HK-2 (cell line): Measurements from ENCODE around the gene CBX7.

ENCODE experiments used
- DNase-seq: peaks from one replicate; pipeline ENCODE4 v3.0.0-alpha.2; 2018; ENCODE audit not compliant: unreplicated experiment

The CBX7 gene

DNA sequence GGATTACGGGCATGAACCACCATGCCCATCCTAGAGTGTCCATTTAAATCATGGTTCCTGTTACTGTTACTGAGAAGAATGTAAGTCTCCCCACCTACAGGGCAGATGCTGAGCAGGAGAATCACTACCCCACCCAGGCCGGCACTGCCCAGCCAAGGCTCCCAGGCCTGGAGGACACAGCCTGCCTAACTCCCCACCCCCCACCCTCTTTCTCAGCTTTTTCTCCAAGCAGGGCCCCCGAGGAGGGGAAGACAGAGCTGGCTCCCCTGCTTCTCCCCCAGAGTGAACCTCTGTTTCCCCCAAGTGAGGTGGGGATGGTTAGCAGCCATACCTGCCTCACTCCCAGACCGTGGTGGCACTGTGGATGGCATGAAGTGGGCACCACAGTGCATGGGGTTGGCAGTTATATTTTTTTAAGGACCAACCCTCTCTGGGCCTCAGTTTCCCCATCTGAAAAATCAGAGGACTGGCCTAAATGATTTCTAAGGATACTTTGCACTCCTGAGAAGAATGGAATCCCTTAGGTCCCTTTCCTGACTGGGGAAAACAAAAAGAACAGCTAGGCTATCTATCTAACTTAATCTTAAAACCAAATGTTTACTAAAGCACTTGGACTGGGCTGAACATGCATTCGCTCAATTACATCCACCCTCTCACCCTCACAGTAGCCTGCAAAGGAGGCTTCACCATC is 5.0 kb downstream of the CBX7 start:
- no peak for DNase-seq

DNA sequence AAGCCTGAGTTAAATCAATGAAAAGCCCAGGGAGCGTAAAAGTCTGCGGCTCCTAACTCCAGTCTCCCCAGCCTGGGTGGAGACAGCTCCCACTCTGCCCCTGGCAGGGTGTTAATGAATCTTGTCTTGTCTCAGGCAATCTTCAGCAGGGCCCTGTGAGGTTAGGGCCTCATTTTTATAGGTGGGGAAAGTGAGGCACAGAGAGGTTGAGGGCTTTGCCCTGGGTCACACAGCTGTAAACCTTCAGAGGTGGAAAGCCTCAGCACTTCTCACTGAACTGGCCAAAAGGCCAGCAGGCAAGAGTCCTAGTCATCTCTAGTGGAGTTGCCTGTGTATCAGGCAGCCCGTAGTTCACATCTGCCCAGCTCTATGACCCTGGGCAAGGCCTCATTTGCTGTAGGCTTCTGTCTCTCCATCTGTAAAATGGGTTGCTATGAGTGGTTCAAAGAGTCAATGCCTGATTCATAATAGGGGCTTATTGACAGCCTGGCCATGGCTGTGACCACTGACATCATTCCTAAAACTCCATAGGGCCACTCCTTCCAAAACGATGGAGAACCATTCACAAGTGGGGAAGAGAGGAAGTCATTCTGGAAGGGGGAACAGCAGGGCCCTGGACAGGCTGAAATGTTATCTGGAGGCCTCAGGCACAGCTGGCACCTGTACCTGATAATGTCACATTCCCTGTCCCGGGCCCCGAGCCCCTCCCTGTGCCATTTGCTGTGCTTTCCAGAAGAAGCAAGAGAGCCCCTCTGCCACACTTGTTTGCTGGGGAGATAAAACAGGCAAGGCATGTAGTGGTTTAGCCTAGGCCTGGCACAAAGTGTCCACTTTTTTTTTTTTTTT is 6.0 kb downstream of the CBX7 start:
- DNase-seq = no peak

DNA sequence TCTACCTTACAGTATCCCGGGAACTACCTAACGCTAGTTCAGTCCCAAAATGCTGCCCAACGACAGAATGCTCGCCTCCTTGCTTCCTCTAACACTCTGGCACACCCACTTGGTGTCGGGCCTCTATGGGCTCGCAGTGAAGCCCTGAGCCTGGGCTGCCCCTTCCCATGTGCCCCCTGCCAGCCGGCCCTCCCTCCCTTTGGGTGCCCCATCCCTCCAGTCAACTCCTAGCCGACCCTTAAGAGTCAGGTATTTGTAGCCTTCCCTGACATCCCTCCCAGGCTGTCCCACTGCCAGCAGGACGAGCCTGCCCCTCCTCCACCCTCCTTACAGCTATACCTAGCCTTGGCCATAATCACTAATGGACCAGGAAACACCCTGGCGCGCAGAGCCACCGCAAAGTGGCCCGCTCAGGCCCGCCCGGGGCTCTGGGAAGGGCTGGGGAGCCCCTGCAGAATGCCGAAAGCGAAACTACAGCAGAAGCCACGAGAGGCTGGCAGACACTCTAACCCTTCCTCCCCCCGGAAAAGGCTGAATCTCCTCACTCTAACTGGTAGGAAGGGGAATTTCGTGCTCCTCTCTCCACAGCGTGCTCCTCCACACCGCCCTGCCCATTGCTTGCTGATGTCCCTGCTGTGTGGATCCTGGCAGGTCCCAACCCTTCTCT is 8.2 kb downstream of the CBX7 start:
- DNase-seq = no peak

DNA sequence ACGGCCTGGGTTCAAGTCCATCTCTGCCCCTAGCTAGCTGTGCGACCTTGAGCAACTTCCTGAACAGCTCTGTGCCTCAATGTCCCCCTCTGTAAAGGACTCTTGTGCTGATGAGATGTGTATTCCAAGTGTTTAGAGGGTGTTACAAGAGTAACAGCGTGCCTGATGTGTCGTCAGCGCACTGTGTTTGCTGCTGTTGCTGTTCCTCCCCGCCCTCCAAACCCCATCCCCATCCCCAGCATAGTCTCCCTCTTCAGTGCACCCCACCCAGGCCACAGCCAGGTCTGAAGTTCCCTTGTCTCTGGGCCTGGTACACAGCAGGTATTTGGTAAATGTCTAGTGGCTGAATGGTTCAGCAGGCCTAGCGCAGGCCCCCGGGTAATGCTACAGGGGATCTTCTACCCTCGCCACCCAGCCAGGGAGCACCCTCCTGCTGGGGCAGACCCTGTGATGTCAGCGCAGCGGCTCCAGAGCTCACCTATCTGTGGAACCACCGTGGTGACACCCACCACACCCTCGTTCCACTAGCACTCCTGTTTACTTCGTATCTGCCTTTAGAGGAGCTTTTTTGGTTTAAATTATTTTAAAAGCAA is 10.3 kb downstream of the CBX7 start:
- no peak for DNase-seq

DNA sequence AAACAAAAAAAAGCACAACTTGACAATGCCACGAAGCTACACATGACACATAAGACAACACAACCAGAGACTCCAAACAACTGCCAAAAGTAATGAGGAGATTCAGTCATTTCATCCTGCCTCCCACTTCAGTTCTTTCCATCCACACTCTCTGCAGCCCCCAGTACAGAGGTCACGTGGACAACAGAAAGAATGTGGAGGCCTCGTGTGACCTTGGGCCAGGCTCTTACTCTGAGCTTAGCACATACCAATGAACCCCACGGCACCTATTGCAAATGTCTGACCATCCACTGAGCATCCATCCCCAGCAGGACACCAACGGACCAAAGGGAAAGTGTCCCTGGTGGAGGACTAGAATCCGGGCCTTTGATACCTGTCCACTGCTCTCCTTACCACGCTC is 12.5 kb downstream of the CBX7 start:
- DNase-seq = no peak

DNA sequence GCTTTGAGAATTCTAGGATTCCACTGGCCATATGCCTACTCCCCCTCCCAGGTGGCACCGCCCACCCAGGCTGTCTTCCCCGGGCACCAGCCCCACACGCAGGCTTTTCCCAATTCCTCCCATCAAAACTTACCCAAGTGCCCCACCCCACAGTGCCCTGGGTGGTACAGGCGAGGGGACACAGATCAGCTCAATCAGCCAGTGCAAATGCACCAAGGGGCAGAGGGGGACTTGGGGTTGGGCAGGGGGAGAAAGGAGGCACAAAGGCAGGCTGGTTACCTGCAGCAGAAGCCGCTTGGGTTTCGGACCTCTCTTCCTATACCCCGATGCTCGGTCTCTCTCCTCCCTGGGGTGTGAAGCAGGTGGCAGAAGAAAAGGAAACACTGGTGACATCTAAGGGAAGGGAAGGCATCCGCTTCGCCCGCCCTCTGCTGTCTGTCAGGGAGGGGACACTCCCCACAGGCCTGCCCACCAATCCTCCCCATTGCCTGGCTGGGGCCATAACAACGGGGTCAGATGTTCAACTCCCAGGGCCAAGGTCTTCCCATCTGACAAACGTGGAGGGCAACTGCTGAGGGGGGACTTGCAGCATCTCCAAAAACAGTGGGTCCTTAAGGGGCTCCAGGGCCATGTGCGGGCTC is 14.0 kb downstream of the CBX7 start:
- DNase-seq = no peak

DNA sequence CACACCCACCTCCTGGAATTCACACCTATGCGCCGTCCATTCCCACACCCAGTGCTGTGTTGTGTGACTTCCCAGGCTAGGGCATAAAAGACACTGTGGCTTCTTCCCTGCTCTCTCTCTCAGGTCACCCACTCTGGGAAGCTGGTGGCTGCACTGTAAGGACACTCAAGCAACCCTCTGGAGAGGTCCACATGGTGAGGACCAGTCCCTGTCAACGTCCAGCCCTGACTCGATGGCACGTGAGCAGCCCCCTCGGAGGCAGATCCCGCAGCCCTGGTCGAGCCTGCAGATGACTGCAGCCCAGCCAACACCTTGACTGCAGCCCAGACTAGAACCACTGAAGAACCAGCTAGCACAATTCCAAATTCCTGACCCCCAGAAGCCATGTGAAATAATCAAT is 16.2 kb downstream of the CBX7 start:
- no peak for DNase-seq

DNA sequence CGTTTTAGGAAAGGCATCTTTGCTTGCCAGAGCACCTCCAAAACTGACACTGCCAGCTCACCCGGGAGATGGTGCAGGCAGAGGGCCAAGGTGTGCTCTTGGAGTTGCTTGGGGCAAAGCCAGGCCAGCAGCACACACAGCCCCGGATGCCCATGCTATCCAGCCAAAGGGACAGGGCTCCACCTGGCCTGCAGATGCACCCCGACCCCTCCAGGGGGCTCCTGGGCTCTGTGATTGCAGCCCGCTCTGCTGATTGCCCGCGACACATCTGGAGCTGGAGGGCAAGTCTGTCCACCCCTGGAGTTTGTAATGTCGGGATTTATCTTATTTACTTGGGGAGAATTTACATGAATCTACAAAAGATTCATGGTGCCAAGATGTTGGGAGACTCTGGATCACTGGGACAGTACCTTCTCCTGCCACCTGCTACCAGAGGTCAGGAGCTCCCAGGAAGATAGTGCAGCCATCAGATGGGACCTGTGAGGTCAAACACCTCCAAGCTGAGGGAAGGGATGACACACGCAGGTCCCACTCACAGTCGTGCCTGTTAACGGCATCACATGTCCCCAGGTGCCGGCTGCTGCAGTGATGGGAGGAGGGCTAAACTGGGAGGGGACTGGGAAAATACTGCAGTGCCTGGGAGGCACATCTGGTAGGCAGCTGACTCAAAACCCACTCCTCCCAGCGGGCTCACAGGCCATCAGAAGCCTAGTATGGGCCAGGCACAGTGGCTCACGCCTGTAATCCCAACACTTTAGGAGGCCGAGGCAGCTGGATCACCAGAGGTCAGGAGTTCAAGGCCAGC is 17.2 kb downstream of the CBX7 start:
- peak; percentile 41 for DNase-seq

DNA sequence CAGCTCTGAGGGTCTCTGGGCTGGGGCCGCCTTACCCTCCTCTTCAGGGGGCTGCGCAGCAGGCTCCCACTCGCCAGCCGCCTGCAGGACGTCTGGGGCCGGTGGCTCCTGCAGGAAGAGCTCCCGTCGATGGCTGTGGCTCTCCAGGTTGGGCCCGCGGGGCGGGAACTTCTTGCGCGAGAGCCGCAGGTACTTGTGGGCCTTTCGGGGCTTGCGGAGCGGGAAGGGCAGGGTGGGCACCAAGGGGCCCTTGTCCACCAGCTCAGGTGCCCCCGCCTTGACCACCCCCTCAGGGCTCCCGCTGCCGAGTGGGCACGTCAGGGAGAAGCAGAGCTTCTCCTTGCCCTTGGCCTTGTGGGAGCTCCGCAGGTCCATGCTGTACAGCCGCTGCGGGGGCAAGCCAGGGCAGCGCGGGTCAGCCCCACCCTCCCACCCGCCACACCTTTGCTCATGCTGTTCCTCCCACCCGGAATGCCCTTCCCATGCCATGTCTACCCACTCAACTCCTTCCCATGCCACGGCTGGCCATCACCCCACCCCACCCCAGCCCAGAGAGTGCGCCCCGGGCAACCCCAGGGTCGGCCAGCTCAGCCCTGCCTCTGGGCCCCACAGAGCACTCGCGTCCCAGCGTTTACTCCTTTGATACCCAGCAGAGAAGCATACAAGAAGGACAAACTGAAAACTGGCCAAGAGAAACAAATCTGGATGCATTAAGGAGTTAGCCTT is 18.0 kb downstream of the CBX7 start:
- DNase-seq = no peak

DNA sequence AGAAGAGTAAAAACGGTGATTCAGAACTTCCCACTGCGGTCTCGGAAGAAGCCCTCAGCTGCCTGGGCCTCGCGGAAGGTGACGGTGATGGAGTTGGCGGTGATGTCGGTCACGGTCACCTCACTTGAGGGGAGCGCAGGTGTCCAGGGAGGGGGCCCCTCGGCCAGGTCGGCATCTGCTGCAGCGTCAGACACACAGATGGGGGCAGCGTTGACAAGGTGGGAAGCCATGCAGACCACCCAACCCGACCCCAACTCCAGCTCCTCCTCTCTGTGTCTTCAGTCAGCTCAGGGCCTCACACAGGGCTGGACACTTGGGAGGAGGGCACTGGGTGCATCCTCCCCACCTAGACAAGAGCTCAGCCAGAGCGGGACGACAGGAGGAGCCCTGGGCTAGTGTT is 18.6 kb downstream of the CBX7 start:
- DNase-seq = no peak

DNA sequence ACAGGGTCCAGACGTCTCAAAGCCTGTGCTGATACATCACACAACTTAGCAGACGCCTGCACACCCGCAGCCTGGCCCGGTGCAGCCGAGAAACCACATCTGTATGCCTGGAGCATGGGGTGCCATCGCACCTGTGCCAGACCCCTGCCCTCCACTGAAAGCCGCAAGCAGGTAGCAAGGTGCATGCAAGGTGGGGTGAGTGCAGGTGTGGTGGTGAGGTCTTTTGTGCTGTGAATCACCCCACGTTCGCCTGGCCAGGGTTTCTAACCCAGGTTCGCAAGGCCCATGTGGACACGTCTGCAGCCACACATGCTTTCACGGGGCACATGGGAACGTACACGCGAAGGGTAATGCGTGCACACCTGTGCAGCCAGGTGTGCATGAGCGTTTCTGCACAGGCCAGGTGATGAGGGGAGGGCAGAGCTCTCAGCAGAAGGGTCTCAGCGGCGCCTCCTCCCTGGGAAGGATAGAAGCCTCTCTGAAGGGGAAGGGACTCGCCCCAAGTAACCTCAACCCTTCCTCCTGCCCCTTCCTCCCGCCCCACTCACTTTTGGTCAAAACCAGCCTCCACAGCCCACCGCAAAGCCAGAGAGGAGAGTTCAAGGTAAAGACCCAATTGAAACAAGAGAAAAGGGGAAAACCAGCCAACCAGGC is 19.5 kb downstream of the CBX7 start:
- no peak for DNase-seq

DNA sequence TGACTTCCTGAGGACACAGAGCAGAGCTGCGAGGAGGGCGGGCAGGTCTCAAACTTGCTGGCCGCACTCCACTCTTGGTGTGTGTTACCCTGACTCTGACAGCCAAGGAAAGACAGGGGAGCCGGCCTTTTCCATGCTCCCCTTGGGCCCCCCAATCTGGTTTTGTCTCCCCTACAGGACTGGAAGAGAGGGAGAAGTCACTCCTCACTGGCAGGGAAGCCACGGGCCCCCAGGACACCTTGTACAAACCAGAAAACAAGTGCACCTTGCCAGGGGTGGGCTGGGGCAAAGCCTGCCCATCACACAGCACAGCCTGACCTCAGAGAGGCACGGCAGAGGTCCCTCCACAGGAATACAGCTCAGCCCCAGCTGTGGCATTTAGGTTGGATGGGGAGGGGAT is 20.2 kb downstream of the CBX7 start:
- DNase-seq = no peak

DNA sequence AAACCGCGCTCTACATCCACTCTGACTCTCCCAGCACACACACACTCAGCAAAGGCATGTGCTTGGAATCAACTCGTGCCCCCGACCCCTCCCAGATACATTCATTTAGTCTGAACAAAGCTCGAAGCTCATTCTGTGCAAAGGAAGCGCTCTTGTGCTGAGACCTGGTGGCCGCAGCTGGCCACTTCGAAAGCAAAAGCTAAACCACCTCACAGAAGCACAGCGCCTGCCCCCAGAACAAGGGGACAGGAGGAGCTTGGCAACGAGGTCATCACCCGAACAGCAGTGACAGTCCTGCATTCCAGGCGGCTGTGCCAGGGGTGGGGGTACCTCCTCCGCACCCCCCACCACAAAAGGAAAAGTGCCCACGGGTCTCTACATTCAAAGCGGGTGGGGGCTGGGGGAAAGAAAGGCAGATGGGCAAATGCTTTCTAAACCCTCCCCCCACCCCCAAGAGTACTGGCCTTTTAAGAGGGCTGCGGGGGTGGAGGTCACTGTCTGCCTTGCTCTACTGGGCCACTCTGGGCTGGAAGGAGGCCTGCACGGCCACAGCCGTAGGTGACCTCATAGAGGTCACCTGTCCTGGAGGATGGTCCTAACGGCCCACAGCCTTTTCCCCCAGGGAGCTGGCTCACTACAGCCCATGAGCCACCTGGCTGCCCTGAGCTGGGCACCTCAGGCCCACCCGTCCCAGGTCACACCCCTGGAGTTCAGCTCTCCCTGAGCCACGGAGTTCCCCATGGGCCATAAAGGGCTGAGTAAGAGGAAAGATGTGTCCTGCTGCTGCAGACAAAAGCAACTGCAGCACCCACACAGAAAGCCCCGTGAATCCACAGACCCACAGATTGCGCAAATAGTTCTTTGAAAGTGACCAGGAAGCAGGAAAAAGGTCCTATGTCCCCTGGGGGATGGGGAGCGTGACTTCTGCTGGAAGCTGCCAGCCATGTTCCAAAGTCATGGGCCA is 21.3 kb downstream of the CBX7 start:
- DNase-seq = no peak

DNA sequence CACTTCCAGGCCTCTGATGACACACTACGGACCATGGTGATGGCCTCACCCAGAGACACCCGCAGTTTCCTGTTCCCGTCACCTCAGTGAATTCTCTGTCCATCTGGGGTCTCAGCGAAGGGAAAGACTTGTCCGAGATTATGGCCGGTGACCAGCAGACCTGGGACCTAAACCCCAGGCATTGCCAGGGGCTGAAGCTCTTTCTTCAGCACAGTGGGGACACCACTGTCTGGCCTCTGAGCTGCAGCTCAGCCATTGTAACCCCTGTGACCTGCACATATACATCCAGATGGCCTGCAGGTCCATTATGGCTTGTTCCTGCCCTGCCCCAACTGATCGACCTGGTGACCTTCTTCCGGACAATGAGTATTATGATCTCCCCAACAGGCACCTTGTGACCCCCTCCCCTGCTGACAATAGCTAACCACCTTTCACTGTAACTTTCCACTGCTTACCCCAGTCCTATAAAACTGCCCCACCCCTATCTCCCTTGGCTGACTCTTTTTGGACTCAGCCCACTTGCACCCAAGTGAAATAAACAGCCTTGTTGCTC is 22.3 kb downstream of the CBX7 start:
- no peak for DNase-seq

DNA sequence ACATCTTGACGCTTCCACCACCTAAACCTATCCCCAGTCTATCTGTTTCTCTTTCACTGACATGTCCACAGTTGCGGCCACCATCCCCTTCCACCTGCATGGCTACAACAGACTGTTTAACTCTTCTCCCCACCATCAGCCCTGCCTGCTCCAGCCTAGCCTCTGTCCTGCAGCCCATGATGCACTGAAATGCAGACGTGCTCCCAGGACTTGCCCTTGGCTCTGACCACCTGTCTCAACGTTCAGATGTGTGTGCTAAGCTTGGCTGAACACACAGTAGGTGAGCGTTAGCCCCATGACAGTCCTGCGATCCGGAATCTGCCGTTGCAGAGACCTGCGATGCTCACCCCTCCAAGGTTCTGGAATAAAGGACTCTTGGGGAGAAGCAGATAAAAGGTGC is 22.7 kb downstream of the CBX7 start:
- DNase-seq = no peak

DNA sequence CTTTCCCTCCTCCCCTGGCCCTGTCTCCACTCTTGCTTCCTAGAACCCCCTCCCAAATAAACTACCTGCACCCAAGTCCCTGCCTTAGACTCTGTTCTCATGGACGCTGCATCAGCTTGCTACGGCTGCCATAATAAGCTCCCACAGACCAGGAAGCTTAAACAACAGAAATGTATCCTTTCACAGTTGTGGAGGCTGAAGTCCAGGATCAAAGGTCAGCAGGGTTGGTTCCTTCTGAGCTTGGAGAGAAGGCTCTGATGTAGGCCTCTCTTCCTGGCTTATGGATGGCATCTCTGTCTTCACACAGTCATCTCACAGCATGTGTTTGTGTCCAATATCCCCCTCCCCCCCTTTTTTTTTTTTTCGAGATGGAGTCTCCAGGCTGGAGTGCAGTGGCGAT is 23.4 kb downstream of the CBX7 start:
- no peak for DNase-seq

DNA sequence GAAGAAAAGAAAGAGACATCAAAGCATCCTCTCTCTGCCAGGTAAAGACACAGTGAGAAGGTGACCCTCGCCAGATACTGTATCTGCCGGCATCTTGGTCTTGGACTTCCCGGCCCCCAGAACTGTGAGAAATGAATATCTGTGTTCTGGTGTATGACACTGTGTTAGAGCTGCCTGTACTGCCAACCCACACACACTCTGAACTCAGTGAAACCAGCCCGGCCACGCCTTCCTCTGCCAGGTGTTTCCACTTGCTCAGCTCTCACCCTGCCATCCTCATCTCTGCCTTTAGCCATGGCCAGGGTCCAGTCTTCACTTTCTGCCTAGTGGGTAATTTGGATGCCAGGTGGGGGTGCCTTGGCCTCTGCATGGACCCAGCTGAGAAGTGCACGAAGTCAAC is 24.0 kb downstream of the CBX7 start:
- no peak for DNase-seq

DNA sequence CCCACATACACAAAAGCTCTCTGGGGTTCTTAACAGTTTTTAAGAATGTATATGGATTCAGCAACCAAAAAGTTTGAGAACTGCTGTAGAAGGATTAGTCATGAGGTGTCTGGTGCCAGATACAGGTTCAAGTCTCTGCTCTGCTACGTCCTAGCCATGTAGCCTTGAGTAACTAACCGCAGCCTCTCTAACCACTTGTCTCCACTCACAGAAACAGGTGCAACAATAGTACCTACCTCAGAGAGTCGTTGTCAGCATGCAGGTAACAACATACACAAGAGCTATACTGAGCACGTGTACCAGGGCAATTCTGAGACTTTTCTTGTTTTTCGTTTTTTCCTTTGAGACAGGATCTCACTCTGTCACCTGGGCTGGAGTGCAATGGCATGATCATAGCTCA is 26.9 kb downstream of the CBX7 start:
- no peak for DNase-seq
